ENCODE results near the gene NUMBL.
"Not testable (repeated sequence)": the region's sequence is repeated elsewhere in the genome, so short reads cannot be mapped to it uniquely, and the experiment has no call there.

Gene NUMBL

GRCh38 chr19:40626918-40627317 lies 63.5 kb downstream of the NUMBL start:
- DNase-seq = no peak

GRCh38 chr19:40625406-40626120 lies 64.9 kb downstream of the NUMBL start:
- no peak for DNase-seq

GRCh38 chr19:40624369-40625153 lies 65.9 kb downstream of the NUMBL start:
- DNase-seq = not testable (repeated sequence)

- peak; percentile 84 for DNase-seq
Measured at GRCh38 chr19:40623403-40624251, 66.8 kb downstream of the NUMBL start.

GRCh38 chr19:40622773-40623075 lies 67.7 kb downstream of the NUMBL start:
- DNase-seq = no peak

- DNase-seq = no peak
Measured at GRCh38 chr19:40621966-40622772, 68.3 kb downstream of the NUMBL start.

GRCh38 chr19:40621283-40621682 lies 69.2 kb downstream of the NUMBL start:
- no peak for DNase-seq

GRCh38 chr19:40620161-40620485 lies 70.3 kb downstream of the NUMBL start:
- DNase-seq = no peak

- no peak for DNase-seq
Measured at GRCh38 chr19:40619333-40620160, 70.9 kb downstream of the NUMBL start.

- DNase-seq = no peak
Measured at GRCh38 chr19:40617961-40618360, 72.5 kb downstream of the NUMBL start.

- no peak for DNase-seq
Measured at GRCh38 chr19:40616941-40617340, 73.5 kb downstream of the NUMBL start.

GRCh38 chr19:40616178-40616577 lies 74.3 kb downstream of the NUMBL start:
- DNase-seq = no peak

All from fibroblast of skin of scalp (primary cell).